ENCODE data around the gene CADPS2. TPM values are rescaled to one million over a fixed set of nuclear protein-coding genes. Genes with fewer than 3 reads are reported as not detected.

Gene CADPS2
- total RNA-seq, 1 donor from 2014 or later: 0.22 TPM

- no peak for DNase-seq
- Mint-ChIP-seq H3K4me3 (ENCODE audit: unreplicated experiment) (no peak overlapping the region), H3K9me3 (ENCODE audit: unreplicated experiment) (no peaks in the 10 kb centered on the region), H3K27ac (ENCODE audit: unreplicated experiment) (no peak overlapping the region), H3K27me3 (ENCODE audit: unreplicated experiment) (no peaks in the 10 kb centered on the region), H3K36me3 (ENCODE audit: unreplicated experiment) (no peaks in the 10 kb centered on the region), H3K4me1 (ENCODE audit: low read depth, unreplicated experiment) (peaks cover 16% of the 10 kb centered on the region)
- TF ChIP-seq, protein P1, sequence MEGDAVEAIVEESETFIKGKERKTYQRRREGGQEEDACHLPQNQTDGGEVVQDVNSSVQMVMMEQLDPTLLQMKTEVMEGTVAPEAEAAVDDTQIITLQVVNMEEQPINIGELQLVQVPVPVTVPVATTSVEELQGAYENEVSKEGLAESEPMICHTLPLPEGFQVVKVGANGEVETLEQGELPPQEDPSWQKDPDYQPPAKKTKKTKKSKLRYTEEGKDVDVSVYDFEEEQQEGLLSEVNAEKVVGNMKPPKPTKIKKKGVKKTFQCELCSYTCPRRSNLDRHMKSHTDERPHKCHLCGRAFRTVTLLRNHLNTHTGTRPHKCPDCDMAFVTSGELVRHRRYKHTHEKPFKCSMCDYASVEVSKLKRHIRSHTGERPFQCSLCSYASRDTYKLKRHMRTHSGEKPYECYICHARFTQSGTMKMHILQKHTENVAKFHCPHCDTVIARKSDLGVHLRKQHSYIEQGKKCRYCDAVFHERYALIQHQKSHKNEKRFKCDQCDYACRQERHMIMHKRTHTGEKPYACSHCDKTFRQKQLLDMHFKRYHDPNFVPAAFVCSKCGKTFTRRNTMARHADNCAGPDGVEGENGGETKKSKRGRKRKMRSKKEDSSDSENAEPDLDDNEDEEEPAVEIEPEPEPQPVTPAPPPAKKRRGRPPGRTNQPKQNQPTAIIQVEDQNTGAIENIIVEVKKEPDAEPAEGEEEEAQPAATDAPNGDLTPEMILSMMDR (IDR thresholded peaks at IDR 0.05; ENCODE audit: partially characterized antibody, unreplicated experiment): no peak
These were observed 129.4 kb downstream of the CADPS2 start for GRCh38 chr7:122756860-122757259.

DNA sequence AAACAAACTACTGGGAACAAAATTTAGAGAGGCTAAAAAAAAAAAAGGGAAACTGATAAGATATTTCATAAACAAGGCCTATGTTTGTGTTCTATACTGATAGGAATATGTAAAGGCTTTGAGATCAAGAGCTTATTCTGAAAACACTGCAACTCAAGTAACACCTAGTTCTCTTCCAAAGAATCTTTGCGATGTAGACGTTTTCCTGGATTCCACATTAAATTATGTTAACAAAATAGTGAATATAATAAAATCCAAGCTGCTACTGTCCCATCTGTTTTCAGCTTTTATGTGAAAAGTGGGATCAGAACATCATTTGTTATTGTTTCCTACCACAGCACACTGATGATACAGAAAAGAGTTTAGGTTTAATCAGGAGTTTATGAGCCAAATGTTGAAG is 130.6 kb downstream of the CADPS2 start:
- TF ChIP-seq, protein P1 (IDR thresholded peaks at IDR 0.05; ENCODE audit: partially characterized antibody, unreplicated experiment): no peak
- no peak for DNase-seq
- peaks cover 16% of the 10 kb centered on the region for H3K4me1 Mint-ChIP-seq (ENCODE audit: low read depth, unreplicated experiment)
- H3K4me3 Mint-ChIP-seq (ENCODE audit: unreplicated experiment): no peak overlapping the region
- H3K9me3 Mint-ChIP-seq (ENCODE audit: unreplicated experiment): no peaks in the 10 kb centered on the region
- H3K36me3 Mint-ChIP-seq (ENCODE audit: unreplicated experiment): no peaks in the 10 kb centered on the region
- no peak overlapping the region for H3K27ac Mint-ChIP-seq (ENCODE audit: unreplicated experiment)
- H3K27me3 Mint-ChIP-seq (ENCODE audit: unreplicated experiment): no peaks in the 10 kb centered on the region

- TF ChIP-seq, protein P1 (IDR thresholded peaks at IDR 0.05; ENCODE audit: partially characterized antibody, unreplicated experiment): no peak
- H3K4me1 Mint-ChIP-seq (ENCODE audit: low read depth, unreplicated experiment): peaks cover 16% of the 10 kb centered on the region
- H3K4me3 Mint-ChIP-seq (ENCODE audit: unreplicated experiment): no peak overlapping the region
- H3K27ac Mint-ChIP-seq (ENCODE audit: unreplicated experiment): no peak overlapping the region
- H3K36me3 Mint-ChIP-seq (ENCODE audit: unreplicated experiment): no peaks in the 10 kb centered on the region
- DNase-seq: no peak
- H3K9me3 Mint-ChIP-seq (ENCODE audit: unreplicated experiment): no peaks in the 10 kb centered on the region
- no peaks in the 10 kb centered on the region for H3K27me3 Mint-ChIP-seq (ENCODE audit: unreplicated experiment)
These were observed 133.7 kb downstream of the CADPS2 start for GRCh38 chr7:122752583-122752982.

DNA sequence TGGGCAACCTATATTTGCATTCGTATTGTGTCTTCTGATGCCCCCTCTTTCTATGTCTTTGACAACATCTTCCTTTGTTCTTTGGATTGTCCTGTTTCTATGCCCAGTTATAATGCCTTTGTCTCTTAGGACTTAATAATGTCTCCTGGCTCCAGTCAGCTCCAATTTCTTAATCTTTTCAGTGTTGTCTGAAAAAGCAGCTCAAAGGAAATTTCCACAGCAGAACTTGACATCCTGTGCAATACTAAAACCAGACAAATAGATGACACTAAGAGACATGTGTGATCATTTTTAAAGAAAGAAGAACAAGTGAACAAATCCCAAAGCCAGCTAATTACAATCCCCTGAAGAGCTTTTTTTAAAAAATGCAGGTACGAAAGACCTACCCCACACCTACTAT is 135.9 kb downstream of the CADPS2 start:
- TF ChIP-seq, protein P1 (IDR thresholded peaks at IDR 0.05; ENCODE audit: partially characterized antibody, unreplicated experiment): no peak
- Mint-ChIP-seq H3K4me3 (ENCODE audit: unreplicated experiment) (no peak overlapping the region), H3K36me3 (ENCODE audit: unreplicated experiment) (no peaks in the 10 kb centered on the region), H3K9me3 (ENCODE audit: unreplicated experiment) (no peaks in the 10 kb centered on the region), H3K27ac (ENCODE audit: unreplicated experiment) (no peak overlapping the region), H3K4me1 (ENCODE audit: low read depth, unreplicated experiment) (peaks cover 13% of the 10 kb centered on the region), H3K27me3 (ENCODE audit: unreplicated experiment) (no peaks in the 10 kb centered on the region)
- DNase-seq: no peak

DNA sequence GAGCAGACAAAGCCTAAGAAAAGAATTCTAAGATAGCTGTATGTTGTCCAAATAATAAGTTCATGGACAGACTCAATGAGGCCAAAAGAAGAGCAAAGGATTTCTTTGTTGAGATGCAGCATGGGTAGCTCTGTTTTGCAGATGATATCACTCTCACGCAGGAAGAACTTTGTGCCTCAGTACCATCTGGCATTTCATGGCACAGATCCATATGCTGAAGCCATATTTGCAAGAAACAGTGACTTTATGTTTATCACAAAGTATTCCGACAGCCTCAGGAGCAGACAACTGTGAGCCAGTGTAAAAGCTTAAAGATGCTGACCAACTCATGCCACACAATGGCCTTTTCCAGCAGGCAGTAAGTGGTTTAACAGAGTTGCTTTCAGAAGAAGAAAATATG is 138.1 kb downstream of the CADPS2 start:
- no peaks in the 10 kb centered on the region for H3K27me3 Mint-ChIP-seq (ENCODE audit: unreplicated experiment)
- H3K36me3 Mint-ChIP-seq (ENCODE audit: unreplicated experiment): no peaks in the 10 kb centered on the region
- no peak overlapping the region for H3K4me3 Mint-ChIP-seq (ENCODE audit: unreplicated experiment)
- H3K9me3 Mint-ChIP-seq (ENCODE audit: unreplicated experiment): no peaks in the 10 kb centered on the region
- DNase-seq: no peak
- TF ChIP-seq, protein P1 (IDR thresholded peaks at IDR 0.05; ENCODE audit: partially characterized antibody, unreplicated experiment): no peak
- H3K27ac Mint-ChIP-seq (ENCODE audit: unreplicated experiment): no peak overlapping the region
- H3K4me1 Mint-ChIP-seq (ENCODE audit: low read depth, unreplicated experiment): peaks cover 13% of the 10 kb centered on the region
